GM12875 (cell line): Measurements from ENCODE around the gene SFXN2.

ENCODE experiments used
- H3K4me3 ChIP-seq: one replicate; pipeline ENCODE4 v1.5.1; 2011; ENCODE audit warnings: low read depth, low read length, control low read depth
- CTCF ChIP-seq: IDR thresholded peaks from 2 replicates; pipeline ENCODE4 v1.5.1; 2011; ENCODE audit warnings: low read depth, mild to moderate bottlenecking, control low read depth, inconsistent platforms, low read length, moderate library complexity, borderline replicate concordance; ENCODE audit not compliant: insufficient read depth

Gene SFXN2

GRCh38 chr10:102670871-102671434 is 43.5 kb upstream of the SFXN2 start:
- no peak for TF ChIP-seq CTCF
- H3K4me3 ChIP-seq: no peak overlapping the region

- no peak for TF ChIP-seq CTCF
- no peak overlapping the region for H3K4me3 ChIP-seq
Measured at GRCh38 chr10:102673236-102673818, 41.1 kb upstream of the SFXN2 start.

GRCh38 chr10:102673819-102674511 is 40.5 kb upstream of the SFXN2 start:
- H3K4me3 ChIP-seq: no peak overlapping the region

GRCh38 chr10:102674566-102674965 is 39.9 kb upstream of the SFXN2 start:
- TF ChIP-seq CTCF: no peak
- H3K4me3 ChIP-seq: no peak overlapping the region

More at GRCh38 chr10:102673819-102674511, 40.5 kb upstream of the SFXN2 start:
- no peak for TF ChIP-seq CTCF

- no peak for TF ChIP-seq CTCF
Measured at GRCh38 chr10:102675011-102675665, 39.3 kb upstream of the SFXN2 start.

GRCh38 chr10:102675666-102676533 is 38.5 kb upstream of the SFXN2 start:
- no peak overlapping the region for H3K4me3 ChIP-seq
- TF ChIP-seq CTCF: no peak

More at GRCh38 chr10:102675011-102675665, 39.3 kb upstream of the SFXN2 start:
- no peak overlapping the region for H3K4me3 ChIP-seq
